NOMO-1 treated with dmso at 0.1 percent for 144 hours (cell line): Measurements from ENCODE around the gene MLLT6.

Experiments used
- DNase-seq: peaks from one replicate; lab custom pipeline; 2025; ENCODE audit not compliant: unreplicated experiment; lab: John Stamatoyannopoulos, UW

The MLLT6 gene

GRCh38 chr17:38741461-38741860 lies 36.4 kb downstream of the MLLT6 start:
- no peak for DNase-seq

GRCh38 chr17:38741921-38742410 lies 36.9 kb downstream of the MLLT6 start:
- no peak for DNase-seq

GRCh38 chr17:38742411-38743308 lies 37.6 kb downstream of the MLLT6 start:
- DNase-seq, result no peak

GRCh38 chr17:38743556-38744171 lies 38.6 kb downstream of the MLLT6 start:
- DNase-seq, result no peak

GRCh38 chr17:38745545-38745944 lies 40.5 kb downstream of the MLLT6 start:
- no peak for DNase-seq

- DNase-seq, result no peak
Observed at GRCh38 chr17:38746004-38746848, 41.2 kb downstream of the MLLT6 start.

GRCh38 chr17:38746849-38747462 lies 41.9 kb downstream of the MLLT6 start:
- no peak for DNase-seq

- DNase-seq, result no peak
Observed at GRCh38 chr17:38747463-38748148, 42.5 kb downstream of the MLLT6 start.

GRCh38 chr17:38748149-38748891 lies 43.2 kb downstream of the MLLT6 start, which contains the start of gene PCGF2:
Gene PCGF2, minus strand, starts transcription at chr17:38748336. Its CDS starts 7,934 bp downstream, at chr17:38740402.
- DNase-seq, result no peak

- DNase-seq, result no peak
Observed at GRCh38 chr17:38748892-38749222, 43.8 kb downstream of the MLLT6 start.

GRCh38 chr17:38749223-38750043 lies 44.4 kb downstream of the MLLT6 start:
- DNase-seq, result no peak

GRCh38 chr17:38750044-38750311 lies 44.9 kb downstream of the MLLT6 start:
- no peak for DNase-seq

- no peak for DNase-seq
Observed at GRCh38 chr17:38750312-38751121, 45.4 kb downstream of the MLLT6 start.

GRCh38 chr17:38751144-38751807 lies 46.2 kb downstream of the MLLT6 start:
- DNase-seq, result no peak

- peak; percentile 46 for DNase-seq
Observed at GRCh38 chr17:38751808-38752307, 46.8 kb downstream of the MLLT6 start.

GRCh38 chr17:38752308-38753070 lies 47.4 kb downstream of the MLLT6 start, which contains the start of gene PSMB3:
Gene PSMB3, plus strand, starts transcription at chr17:38752741. Its CDS starts 86 bp downstream, at chr17:38752827.
- peak; percentile 100 for DNase-seq

- DNase-seq, result no peak
Observed at GRCh38 chr17:38753071-38753506, 48.0 kb downstream of the MLLT6 start.
